DMS79 treated with DMSO at 0.1 percent for 48 hours (cell line): ENCODE results near the gene SCYGR1.
A peak's percentile ranks its signal among the peaks of the same experiment; 100 is the strongest.
"Not testable (repeated sequence)": the region's sequence is repeated elsewhere in the genome, so short reads cannot be mapped to it uniquely, and the experiment has no call there.

Source experiments
- DNase-seq: peaks from one replicate; lab custom pipeline; 2025; lab: John Stamatoyannopoulos, UW

The SCYGR1 gene, protein sequence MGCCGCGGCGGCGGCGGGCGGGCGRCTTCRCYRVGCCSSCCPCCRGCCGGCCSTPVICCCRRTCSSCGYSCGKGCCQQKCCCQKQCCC

DNA sequence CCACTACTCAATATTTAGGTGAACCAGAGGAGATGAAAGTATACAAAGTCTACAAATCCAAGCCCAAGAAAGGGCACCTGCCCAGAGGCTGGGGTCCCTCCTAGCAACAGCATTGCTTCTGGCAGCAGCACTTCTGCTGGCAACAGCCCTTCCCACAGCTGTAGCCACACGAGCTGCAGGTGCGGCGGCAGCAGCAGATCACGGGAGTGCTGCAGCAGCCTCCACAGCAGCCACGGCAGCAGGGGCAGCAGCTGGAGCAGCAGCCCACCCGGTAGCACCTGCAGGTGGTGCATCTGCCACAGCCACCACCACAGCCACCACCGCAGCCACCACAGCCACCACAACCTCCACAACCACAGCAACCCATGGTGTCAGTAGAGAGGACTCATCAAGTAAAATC is at the start of gene SCYGR1:
Gene SCYGR1 (minus strand): TSS at position 367 of the 400 bp plus-strand sequence. CDS start 0 bp downstream, at position 367.
- not testable (repeated sequence) for DNase-seq

DNA sequence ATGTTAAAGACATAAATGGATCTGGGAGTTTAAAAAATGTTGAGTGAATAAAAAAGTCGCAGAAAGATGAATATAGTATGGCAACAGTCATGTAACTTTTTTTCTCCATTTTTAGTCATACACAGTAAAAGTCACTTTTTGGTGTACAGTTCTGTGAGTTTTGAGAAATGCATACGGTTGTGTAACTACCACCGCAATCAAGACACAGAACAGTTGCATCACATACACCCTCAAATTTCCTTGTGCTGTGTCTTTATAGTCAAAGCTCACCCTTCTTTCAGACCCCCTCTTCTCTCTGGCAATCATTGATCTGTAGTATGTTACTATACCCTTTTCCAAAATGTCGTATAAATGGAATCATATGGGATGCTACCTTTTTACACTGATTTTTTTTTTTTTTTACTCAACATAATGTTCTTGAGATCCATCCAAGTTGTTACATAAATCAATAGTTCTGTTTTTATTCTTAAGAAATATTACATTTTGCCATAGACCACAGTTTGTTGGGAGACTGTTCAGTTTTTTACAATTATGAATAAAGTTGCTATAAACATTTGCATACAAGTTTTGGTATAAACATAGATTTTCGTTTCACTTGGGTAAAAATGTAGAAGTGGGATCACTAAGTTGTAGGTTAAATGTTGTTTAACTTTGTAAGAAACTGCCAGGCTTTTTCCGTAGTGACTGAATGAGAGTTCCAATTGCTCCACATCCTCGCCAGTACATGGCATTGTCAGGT is 48.9 kb upstream of the SCYGR1 start:
- no peak for DNase-seq

DNA sequence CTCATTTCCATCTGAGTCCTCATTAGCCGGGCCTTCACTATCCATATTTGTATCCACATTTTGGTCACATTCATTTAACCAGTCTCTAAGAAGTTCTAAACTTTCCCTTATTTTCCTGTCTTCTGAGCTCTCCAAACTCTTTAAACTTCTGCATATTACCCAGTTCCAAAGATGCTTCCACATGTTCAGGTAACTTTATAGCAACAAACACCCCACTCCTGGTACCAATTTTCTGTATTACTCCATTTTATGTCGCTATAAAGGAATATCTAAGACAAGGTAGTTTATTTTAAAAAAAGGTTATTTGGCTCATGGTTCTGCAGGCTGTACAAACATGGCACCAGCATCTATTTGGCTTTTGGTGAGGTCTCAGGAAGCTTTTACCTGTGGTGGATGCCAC is 45.4 kb upstream of the SCYGR1 start:
- no peak for DNase-seq

DNA sequence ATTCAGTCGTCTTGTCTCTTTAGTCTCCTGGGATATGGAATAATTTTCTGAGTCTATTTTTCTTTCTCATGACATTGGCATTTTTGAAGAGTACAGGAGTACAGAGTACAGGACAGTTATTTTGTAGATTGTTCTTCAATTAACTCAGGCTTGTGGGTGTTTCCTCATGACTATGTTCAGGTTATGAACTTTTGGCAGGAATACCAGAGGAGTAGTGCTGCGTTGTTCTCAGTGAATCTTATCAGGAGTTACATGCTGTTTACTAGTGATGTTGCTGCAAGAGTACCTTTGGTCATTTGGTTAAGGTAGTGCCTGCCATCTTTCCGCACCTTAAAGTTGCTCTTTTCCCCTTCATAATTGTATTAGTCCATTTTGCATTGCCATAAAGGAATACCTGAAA is 42.9 kb upstream of the SCYGR1 start:
- no peak for DNase-seq

DNA sequence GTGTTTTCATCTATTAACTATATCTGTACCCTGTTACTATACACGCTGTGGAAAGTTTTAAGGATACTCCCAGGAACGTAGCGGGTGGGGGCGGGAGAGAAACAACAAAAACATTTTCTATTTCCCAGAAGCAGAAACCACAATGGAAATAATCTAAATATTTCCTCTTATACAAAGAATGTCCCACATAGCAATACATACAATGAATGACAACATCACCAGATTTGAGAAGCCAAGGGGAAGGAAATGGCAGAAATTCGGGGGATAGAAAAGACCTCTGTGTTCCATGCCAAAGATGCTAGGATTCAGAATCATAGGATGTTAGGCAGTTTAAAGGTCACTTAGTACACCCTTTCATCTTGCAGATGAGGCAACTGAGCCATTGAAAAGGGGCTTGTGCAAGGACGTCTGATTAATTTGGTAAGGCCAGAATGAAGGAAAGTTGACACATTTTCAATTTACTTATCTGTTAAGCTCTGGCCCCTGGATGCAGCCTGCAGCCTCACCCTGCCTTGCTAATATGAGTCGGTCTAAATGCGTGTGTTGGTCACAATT is 41.1 kb upstream of the SCYGR1 start:
- no peak for DNase-seq

DNA sequence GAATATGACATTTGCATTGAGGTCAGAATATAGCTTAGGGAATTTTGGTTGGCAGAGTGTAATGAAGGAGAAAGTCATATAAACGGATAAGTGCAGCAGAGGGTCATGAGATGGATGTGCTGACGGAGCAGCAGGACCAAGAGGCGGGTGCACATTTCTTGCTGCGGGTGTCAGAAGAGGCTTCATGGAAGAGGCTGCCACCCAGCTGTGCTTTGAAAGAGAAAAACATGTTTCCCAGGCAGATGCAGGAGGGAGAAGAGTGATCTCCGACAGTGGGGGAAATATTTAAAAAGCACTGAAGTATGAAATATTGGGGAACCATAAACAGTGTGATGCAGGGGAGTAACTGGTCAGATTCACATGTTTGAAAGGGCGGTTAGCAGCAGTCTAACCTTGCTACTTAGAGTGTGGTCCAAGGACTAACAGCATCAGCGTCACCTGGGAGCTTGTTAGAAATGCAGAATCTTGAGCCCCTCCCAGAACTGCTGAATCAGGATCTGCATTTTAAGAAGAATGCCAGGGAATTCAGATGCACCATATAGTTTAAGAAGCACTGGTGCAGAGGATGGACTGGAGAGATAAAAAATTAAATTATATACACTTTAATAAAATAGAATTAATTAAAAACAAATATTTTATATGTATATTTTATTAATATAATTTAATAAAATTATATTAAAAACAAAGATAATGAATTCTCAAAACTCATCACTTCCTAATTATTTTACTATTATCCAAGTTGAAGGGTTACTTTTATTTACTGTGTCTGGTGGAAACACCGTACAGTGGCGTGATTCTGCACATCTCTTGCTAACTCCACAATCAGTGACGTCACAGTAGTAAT is 36.1 kb upstream of the SCYGR1 start:
- no peak for DNase-seq

DNA sequence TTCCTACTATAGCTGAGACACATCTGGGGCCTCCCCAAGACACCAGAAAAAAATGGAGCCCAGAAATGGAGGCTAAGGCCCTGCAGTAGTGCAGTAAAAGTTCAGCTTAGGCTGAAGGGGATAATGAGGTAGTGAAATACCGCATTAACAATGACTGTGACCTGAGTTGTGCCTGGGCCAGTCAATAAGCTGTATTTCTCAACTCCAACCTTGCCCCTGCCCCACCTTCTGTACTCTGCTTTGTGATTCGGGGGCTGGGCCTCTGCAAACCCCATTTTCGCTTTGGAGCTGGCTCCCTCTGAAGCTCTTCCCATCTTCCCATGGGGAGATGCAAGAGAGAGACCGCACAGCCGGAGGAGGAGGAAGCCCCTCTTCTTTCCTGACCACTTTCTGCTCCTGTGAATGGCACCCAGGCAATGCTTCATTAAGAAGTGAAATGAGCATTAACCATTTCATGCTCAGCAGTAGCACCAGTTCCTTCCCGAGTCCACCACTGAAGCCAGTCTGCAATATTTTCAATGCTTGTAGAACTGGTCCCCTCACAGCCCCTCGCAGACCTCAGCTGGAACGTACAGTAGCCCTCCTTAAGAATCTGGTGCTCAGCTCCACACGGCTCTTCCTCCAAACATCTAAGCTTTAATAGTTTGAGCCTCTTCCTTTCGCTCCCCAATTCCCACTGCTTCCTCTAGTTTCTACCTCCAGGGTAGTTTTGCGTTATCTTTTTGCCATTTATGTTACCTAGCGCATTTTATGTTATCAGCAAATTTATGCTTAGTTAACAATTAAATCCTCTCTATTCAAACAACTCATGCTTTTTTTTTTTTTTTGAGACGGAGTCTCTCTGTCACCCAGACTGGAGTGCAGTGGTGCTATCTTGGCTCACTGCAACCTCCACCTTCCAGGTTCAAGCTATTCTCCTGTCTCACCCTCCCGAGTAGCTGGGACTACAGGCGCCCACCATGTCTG is 32.6 kb upstream of the SCYGR1 start:
- DNase-seq = no peak

DNA sequence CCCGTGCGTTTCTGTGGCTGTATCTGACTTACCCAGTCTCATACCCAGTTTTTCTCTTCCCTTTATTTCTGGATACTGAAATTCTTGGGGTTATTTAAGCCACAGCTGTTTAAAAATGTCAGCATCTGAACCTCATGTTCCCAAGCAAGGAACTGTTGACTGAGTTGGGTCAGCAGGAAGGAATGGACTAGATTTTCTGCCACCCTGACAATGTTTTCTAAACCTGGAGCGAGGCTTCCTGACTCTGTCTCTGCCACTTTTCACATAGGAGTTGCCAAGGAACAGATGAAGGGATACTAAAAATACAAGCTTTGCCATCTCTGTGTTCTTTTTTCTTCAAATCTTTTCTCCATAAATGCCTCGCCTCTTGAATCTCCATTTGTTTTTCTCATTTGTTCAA is 29.0 kb upstream of the SCYGR1 start:
- no peak for DNase-seq

DNA sequence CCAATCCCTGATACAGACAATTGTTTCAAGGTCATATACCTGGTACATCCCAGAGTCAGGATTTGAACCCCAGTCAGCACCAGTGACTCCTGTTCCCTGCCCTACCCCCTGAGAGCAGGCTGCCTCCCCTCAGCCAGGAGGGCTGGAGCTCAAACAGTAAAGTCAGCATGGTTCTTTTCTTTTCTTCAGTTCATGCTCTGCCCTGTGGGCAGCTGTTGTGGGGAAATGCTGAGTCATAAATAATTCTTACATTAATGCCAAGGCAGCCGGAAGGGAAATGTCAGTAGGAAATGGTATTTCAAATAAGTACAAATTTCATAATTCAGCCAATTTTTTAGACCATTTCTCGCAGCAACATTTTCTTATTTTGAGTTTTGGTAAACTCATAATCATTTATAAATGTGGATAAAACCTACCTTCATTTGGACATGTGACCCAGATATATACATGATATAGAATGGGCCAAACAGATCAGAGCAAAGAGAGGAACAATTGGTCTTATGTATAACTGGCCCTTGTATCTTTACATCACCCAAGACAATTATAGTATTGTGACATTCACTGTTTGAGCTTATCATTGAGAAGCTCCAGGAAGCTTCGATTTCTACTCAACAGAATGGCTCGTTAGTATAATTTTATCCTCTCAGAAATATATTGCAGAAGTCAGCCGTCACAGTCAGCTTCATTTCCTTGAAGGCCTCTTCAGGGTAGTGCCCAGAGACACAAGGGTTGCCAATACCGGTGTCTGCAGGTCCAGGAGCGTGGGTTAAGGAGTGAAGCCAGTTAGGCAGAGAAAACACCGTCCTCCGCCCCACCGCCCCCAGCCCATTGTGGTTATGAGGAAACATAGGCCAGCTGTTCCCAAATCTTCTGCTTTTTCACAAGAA is 28.0 kb upstream of the SCYGR1 start:
- DNase-seq = no peak

DNA sequence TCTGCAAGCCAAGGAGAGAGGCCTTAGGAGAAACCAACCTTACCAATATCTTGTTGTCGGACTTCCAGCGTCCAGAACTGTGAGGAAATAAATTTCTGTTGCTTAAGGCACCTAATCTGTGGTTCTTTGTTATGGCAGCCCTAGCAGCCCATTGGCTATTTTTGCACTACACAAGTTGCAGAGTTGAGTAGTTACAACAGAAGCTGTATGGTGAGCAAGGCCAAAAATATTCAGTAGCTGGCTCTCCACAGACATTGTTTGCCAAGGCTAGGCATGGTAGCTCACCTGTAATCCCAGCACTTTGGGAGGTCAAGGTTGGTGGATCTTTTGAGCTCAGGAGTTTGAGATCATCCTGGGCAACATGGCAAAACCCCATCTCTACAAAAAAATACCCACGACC is 27.1 kb upstream of the SCYGR1 start:
- no peak for DNase-seq

DNA sequence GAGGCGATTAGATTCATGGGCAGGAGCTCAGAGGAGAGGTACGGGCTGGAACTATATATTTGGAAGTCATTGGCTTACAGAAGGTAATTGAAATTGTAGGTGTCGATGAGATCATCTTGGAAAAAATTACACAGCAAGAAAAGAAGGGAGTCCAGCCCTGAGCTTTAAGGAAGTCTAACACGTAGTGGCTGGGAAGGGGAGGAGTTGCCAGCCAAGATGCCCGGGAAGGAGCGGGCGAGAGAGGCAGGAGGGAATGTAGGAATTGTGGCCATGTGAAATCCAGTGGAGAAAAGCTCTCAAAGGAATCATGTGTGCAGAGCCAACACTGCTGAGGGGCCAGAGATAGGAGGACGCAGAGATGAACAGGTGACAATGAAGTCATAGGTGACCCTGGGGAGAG is 25.6 kb upstream of the SCYGR1 start:
- no peak for DNase-seq

DNA sequence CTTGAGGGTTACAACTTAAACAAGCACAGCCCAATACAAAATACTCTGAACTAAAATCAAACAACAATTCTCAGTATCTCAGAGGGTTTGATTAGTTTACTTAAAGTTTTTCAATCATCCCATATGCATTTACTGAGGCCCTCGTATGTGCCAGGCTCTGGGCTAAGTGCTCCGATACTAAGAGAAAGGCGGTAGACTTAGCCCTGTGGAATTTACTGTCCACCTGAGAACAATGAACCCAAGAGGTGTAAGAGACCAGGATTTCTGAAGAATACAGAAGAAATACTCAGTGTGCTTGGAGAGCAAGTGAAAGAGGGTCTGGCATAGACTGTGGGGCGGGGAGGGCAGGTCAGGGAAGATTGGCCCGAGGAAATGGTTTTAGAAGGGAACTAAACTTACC is 25.1 kb upstream of the SCYGR1 start:
- no peak for DNase-seq

DNA sequence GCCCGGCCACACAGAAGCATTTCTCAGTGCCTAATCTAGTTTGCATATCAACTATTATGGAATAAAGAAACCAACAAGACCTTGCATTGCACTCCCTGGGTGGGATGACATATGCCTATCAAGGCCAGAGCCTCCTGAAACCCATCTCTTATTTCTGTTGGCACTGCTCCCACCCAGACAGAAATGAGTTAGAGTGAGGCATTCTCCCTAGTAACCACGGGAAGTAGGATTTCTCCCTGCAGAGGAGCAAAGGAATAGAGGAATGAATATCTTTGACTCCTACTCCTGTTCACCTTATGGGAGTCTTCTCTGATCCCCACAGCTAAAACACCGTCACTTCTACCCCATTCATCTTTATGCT is 24.2 kb upstream of the SCYGR1 start:
- no peak for DNase-seq

DNA sequence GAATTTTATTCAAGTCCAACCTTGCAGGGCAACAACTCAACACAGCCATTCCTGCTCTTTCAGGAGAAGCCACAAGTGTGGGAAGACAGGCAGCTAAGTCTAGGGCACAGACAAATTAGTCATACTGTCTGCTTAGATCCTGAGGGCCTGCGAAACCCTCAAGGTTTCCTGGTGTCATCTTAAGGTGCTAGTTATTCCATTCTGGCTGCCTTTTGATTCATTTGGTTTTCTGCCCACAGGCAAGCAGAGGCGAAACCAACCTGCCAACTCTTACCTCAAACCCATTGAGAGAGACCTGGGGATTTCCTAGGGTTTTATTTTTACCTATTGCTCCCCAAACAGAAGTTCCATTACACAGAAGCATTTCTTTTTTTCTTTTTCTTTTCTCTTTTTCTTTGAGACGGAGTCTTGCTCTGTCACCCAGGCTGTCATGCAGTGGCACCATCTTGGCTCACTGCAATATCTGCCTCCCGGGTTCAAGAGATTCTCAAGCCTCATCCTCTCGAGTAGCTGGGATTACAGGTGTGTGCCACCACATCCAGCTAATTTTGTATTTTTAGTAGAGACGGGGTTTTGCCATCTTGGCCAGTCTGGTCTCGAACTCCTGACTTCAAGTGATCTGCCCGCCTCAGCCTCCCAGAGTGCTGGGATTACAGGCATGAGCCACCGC is 23.7 kb upstream of the SCYGR1 start:
- no peak for DNase-seq

DNA sequence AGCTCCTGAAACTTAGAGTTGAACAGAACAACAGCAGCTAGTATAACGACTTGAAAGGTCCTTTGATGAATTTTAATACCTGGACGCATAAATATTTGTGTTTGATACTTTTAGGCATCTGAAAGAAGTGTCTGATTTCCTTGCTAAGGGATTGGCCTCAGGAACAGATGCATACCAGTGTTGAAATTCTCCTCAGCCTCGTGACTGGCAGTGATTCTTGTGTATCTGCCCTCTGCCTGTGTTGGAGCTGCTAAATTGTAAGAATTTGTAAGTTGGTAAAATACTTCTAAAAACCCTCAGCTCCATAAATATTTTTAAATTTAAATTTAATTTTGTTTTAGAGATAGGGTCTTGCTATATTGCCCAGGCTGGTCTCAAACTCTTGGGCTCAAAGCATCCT is 22.4 kb upstream of the SCYGR1 start:
- DNase-seq = no peak

DNA sequence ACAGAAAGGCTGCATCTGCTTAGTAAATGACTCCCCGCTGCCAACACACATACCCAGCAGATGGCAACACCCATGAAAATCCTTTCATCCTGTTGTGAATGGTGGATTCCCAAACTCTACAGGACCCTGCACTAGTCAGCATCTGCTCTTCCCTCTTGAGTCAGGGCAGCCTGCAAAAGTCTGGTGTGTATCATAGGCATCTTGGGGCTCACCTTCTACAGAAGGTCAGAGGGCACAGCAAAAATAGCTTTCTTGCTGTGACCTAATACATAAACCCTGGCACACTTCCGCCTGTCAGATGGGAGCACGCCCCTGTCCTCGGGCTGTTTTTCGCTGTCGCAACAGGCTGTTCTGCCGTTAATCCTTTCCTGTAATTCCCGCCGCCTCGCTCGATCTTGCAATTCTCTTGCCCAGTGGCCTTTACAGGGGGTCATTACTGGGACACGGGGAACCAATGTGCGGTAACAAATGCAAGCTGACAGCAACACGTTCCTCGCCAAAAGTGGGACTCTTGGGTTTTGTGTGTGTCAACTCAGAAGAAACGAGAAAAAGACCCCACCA is 19.9 kb upstream of the SCYGR1 start:
- DNase-seq = no peak

DNA sequence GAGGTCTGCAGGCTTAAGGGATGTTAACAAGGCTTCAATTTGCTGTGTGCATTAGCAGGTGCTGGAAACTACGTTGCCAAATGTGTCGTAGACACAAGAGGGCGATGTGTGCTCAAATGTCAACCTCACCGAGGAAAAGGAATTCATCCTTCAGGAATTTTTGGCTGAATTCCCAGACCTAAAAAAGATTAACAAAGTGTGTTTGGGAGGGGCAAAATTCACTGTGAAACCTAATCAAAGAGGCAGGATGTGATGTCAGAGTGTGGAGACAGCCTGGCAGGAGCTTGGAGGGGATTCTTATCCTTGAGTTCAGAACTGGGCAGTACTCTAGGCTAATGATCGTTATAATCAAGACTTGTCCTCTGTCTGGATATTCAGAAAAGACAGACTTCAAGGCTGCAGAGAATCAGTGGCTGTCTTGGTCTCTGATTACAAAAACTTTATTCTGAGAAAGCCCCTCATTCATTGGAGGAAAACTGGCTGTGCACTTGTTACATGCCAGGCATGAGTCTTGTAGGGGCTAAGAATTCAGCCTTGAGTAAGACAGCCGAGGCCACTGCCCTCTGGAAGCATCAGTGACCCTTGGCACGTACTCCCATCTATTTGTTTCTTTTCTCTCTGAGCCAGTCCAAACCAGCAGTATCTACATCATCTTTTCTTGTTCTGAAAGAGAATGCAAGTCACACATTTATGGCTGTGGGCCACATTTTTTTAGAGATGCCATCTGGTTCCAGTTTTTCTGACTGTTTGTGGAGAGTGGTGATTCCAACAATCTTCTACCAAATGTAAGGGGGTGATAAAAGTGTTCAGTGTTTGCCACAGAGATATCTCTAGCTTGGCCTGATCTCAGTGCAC is 18.7 kb upstream of the SCYGR1 start:
- peak; percentile 90 for DNase-seq

DNA sequence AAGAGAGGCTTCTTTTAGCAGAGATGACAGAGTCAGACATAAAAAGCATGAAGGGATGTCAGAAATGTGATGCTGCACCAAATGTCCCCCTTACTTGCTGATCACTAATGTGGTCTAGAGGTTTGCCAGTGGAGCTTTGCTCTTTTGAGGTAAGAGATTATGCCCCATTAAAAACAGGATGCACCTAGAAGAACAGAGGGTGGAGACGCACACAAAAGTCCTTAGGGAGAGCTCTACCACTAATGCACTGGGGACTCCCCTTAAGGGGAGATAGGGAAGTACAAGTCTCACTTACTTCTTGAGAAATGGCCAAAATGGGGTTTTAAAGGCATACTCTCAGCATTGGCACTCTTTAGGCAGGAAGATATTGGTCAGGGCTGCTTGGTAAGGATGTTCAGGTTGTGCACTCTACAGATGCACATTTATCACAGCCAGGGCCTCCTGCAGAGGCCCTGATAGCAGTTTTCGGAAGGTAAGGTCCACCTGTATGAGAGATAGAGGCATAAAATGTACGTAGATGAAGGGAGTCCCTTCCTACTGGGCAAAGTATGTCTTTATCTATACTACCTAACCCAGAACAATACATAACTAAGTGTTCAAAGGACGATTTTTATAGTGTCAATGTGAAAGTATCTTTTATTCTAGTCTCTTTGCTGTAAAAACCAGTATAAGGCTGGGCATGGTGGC is 17.0 kb upstream of the SCYGR1 start:
- DNase-seq = no peak
